IPS-11a (cell line): ENCODE measurements around the gene AHRR.
A peak's percentile ranks its signal among the peaks of the same experiment; 100 is the strongest.

Experiments used
- H3K4me3 ChIP-seq: one replicate; pipeline ENCODE4 v1.5.1; 2013; ENCODE audit warnings: low read depth, low read length, control low read depth

AHRR gene

GRCh38 chr5:472076-472655 lies 150.7 kb downstream of the AHRR start:
- H3K4me3 ChIP-seq = peak overlapping the region; percentile 38

- H3K4me3 ChIP-seq = peak overlapping the region; percentile 48
These were observed 151.4 kb downstream of the AHRR start for GRCh38 chr5:472656-473550.

- peak overlapping the region; percentile 48 for H3K4me3 ChIP-seq
These were observed 152.2 kb downstream of the AHRR start for GRCh38 chr5:473551-474192.

- peak overlapping the region; percentile 48 for H3K4me3 ChIP-seq
These were observed 152.8 kb downstream of the AHRR start for GRCh38 chr5:474232-474839.

- peak overlapping the region; percentile 14 for H3K4me3 ChIP-seq
These were observed 153.5 kb downstream of the AHRR start for GRCh38 chr5:474840-475661.

GRCh38 chr5:475704-476101 lies 154.2 kb downstream of the AHRR start:
- no peak overlapping the region for H3K4me3 ChIP-seq

GRCh38 chr5:476102-476813 lies 154.7 kb downstream of the AHRR start:
- no peak overlapping the region for H3K4me3 ChIP-seq

GRCh38 chr5:476814-477175 lies 155.3 kb downstream of the AHRR start:
- H3K4me3 ChIP-seq = no peak overlapping the region

- no peak overlapping the region for H3K4me3 ChIP-seq
These were observed 155.7 kb downstream of the AHRR start for GRCh38 chr5:477247-477646.

GRCh38 chr5:477871-478270 lies 156.4 kb downstream of the AHRR start:
- H3K4me3 ChIP-seq = no peak overlapping the region

- no peak overlapping the region for H3K4me3 ChIP-seq
These were observed 157.0 kb downstream of the AHRR start for GRCh38 chr5:478369-478981.

- H3K4me3 ChIP-seq = no peak overlapping the region
These were observed 157.5 kb downstream of the AHRR start for GRCh38 chr5:478982-479535.

GRCh38 chr5:479566-480319 lies 158.2 kb downstream of the AHRR start:
- no peak overlapping the region for H3K4me3 ChIP-seq

GRCh38 chr5:481347-481746 lies 159.8 kb downstream of the AHRR start:
- no peak overlapping the region for H3K4me3 ChIP-seq

GRCh38 chr5:482021-482420 lies 160.5 kb downstream of the AHRR start:
- H3K4me3 ChIP-seq = no peak overlapping the region

GRCh38 chr5:482506-482905 lies 161.0 kb downstream of the AHRR start:
- H3K4me3 ChIP-seq = no peak overlapping the region

GRCh38 chr5:483011-483410 lies 161.5 kb downstream of the AHRR start:
- no peak overlapping the region for H3K4me3 ChIP-seq

- H3K4me3 ChIP-seq = no peak overlapping the region
These were observed 162.1 kb downstream of the AHRR start for GRCh38 chr5:483434-484140.
